Fibroblast of the aortic adventitia (primary cell): ENCODE data around the gene PLCG2. TPM values are rescaled to one million over a fixed set of nuclear protein-coding genes. Genes with fewer than 3 reads are reported as not detected.
A peak's percentile ranks its signal among the peaks of the same experiment; 100 is the strongest.

Source experiments
- DNase-seq: peaks from one replicate; pipeline ENCODE4 v3.0.0-alpha.2; 2010; ENCODE audit warnings: low read depth
- H3K4me3 ChIP-seq: 2 replicates; pipeline ENCODE4 v1.5.1; 2011; ENCODE audit warnings: low read depth, mild to moderate bottlenecking, control low read depth, low read length, moderate library complexity
- CTCF ChIP-seq: IDR thresholded peaks from 2 replicates; pipeline ENCODE4 v1.5.1; 2011; ENCODE audit warnings: mild to moderate bottlenecking, low read length, control low read depth, inconsistent platforms; ENCODE audit not compliant: insufficient read depth
- total RNA-seq: library from RNA; depleted of rRNA; stranded (reverse); fragments of >200 nt; gene quantifications from 2 replicates; pipeline ENCODE4 v1.2.3, GENCODE V29; 2012; ENCODE audit warnings: low replicate concordance

PLCG2 gene
- total RNA-seq, 1 donor: 0.09 TPM

GRCh38 chr16:81841722-81842121 lies 62.6 kb downstream of the PLCG2 start:
- TF ChIP-seq CTCF: no peak
- no peak for DNase-seq

GRCh38 chr16:81842564-81843242 lies 63.6 kb downstream of the PLCG2 start:
- no peak for DNase-seq
- no peak overlapping the region for H3K4me3 ChIP-seq

More at GRCh38 chr16:81841722-81842121, 62.6 kb downstream of the PLCG2 start:
- no peak overlapping the region for H3K4me3 ChIP-seq

GRCh38 chr16:81843243-81843582 lies 64.1 kb downstream of the PLCG2 start:
- DNase-seq: peak; percentile 53
- no peak overlapping the region for H3K4me3 ChIP-seq
- no peak for TF ChIP-seq CTCF

More at GRCh38 chr16:81842564-81843242, 63.6 kb downstream of the PLCG2 start:
- no peak for TF ChIP-seq CTCF

GRCh38 chr16:81843683-81844082 lies 64.6 kb downstream of the PLCG2 start:
- no peak overlapping the region for H3K4me3 ChIP-seq
- DNase-seq: no peak
- no peak for TF ChIP-seq CTCF

- no peak for DNase-seq
- no peak overlapping the region for H3K4me3 ChIP-seq
- TF ChIP-seq CTCF: no peak
These were observed 67.0 kb downstream of the PLCG2 start for GRCh38 chr16:81846105-81846504.

GRCh38 chr16:81848306-81848853 lies 69.3 kb downstream of the PLCG2 start:
- no peak overlapping the region for H3K4me3 ChIP-seq
- no peak for DNase-seq
- TF ChIP-seq CTCF: no peak
